Neural crest cell (in vitro differentiated cells): Measurements from ENCODE around the gene DOCK11. TPM values are rescaled to one million over a fixed set of nuclear protein-coding genes. Genes with fewer than 3 reads are reported as not detected.

ENCODE experiments used
- DNase-seq: peaks from one replicate; pipeline ENCODE4 v3.0.0; 2021; ENCODE audit warnings: low read depth, mixed read lengths, low spot score
- H3K27ac Mint-ChIP-seq: one replicate; pipeline ENCODE4 v1.8.0; 2021; ENCODE audit warnings: mild to moderate bottlenecking, mixed read lengths; ENCODE audit not compliant: unreplicated experiment
- H3K27me3 Mint-ChIP-seq: 2 replicates; pipeline ENCODE4 v1.8.0; 2021; ENCODE audit warnings: low read depth, mild to moderate bottlenecking, mixed read lengths
- H3K36me3 Mint-ChIP-seq: 2 replicates; pipeline ENCODE4 v1.8.0; 2021; ENCODE audit warnings: low read depth, mild to moderate bottlenecking, mixed read lengths
- H3K4me1 Mint-ChIP-seq: 2 replicates; pipeline ENCODE4 v1.8.0; 2021; ENCODE audit warnings: mixed read lengths
- H3K4me3 Mint-ChIP-seq: one replicate; pipeline ENCODE4 v1.8.0; 2021; ENCODE audit warnings: mild to moderate bottlenecking, mixed read lengths
- H3K9me3 Mint-ChIP-seq: 2 replicates; pipeline ENCODE4 v1.8.0; 2021; ENCODE audit warnings: mixed read lengths
- CTCF ChIP-seq: fragments of 200-600 bp; sonication (generic); conservative IDR thresholded peaks from 2 replicates; pipeline ENCODE4 v1.5.0; 2021; ENCODE audit warnings: antibody characterized with exemption, mild to moderate bottlenecking
- long read RNA-seq: library from polyadenylated mRNA; unstranded; transcript quantifications from one replicate; pipeline ENCODE4 v2.0.0, GENCODE V29; 2020
- total RNA-seq: library from RNA; stranded (reverse); gene quantifications from 2 replicates; pipeline ENCODE4 v1.2.1, GENCODE V29; 2021

Gene DOCK11
- 13.2 and 14.6 TPM in 2 replicates for total RNA-seq
- long read RNA-seq, partial matches to known transcripts, result 2 of 3 reads
- long read RNA-seq, other reads (novel, unspliced or antisense), result 1 of 3 reads

GRCh38 chrX:118495061-118495921 lies at the start of gene DOCK11:
Gene DOCK11 (plus strand): TSS chrX:118495815. CDS start chrX:118495972, 157 bp downstream.
- Mint-ChIP-seq H3K36me3 (no peaks in the 10 kb centered on the region), H3K4me1 (peaks cover 27% of the 10 kb centered on the region), H3K9me3 (peaks cover 4% of the 10 kb centered on the region), H3K27me3 (peaks cover 3% of the 10 kb centered on the region), H3K4me3 (peak within 1 kb of the TSS; percentile 90), H3K27ac (peak within 1 kb of the TSS; percentile 50)
- TF ChIP-seq CTCF, result no peak
- peak; percentile 59 for DNase-seq

GRCh38 chrX:118448273-118448783 lies 47.3 kb upstream of the DOCK11 start:
- TF ChIP-seq CTCF, result no peak
- Mint-ChIP-seq H3K4me3 (no peak overlapping the region), H3K27ac (peak overlapping the region; percentile 5), H3K36me3 (peaks cover 12% of the 10 kb centered on the region), H3K27me3 (no peaks in the 10 kb centered on the region), H3K9me3 (no peaks in the 10 kb centered on the region), H3K4me1 (no peaks in the 10 kb centered on the region)
- no peak for DNase-seq

GRCh38 chrX:118455013-118455412 lies 40.6 kb upstream of the DOCK11 start:
- no peak for TF ChIP-seq CTCF
- no peaks in the 10 kb centered on the region for H3K27me3 Mint-ChIP-seq
- H3K27ac Mint-ChIP-seq, result peak overlapping the region; percentile 90
- H3K36me3 Mint-ChIP-seq, result peaks cover 15% of the 10 kb centered on the region
- H3K4me1 Mint-ChIP-seq, result no peaks in the 10 kb centered on the region
- H3K9me3 Mint-ChIP-seq, result no peaks in the 10 kb centered on the region
- no peak overlapping the region for H3K4me3 Mint-ChIP-seq
- no peak for DNase-seq

- Mint-ChIP-seq H3K36me3 (peaks cover 2% of the 10 kb centered on the region), H3K27me3 (no peaks in the 10 kb centered on the region), H3K27ac (no peak overlapping the region), H3K4me3 (no peak overlapping the region), H3K4me1 (no peaks in the 10 kb centered on the region), H3K9me3 (no peaks in the 10 kb centered on the region)
- DNase-seq, result no peak
- peak; percentile 66 for TF ChIP-seq CTCF
Measured at GRCh38 chrX:118459494-118459893, 36.1 kb upstream of the DOCK11 start.

GRCh38 chrX:118464501-118464900 lies 31.1 kb upstream of the DOCK11 start:
- DNase-seq, result no peak
- Mint-ChIP-seq H3K4me1 (no peaks in the 10 kb centered on the region), H3K4me3 (no peak overlapping the region), H3K9me3 (no peaks in the 10 kb centered on the region), H3K27ac (no peak overlapping the region), H3K27me3 (no peaks in the 10 kb centered on the region), H3K36me3 (no peaks in the 10 kb centered on the region)
- no peak for TF ChIP-seq CTCF
